CD4-positive, alpha-beta T cell treated with Interleukin-17A for 1 hour (primary cell): ENCODE measurements around the gene PPP6R1.

Experiments used
- DNase-seq: peaks from one replicate; pipeline ENCODE4 v3.0.0-alpha.2; 2020

PPP6R1 gene

GRCh38 chr19:55283548-55284377, 24.9 kb upstream of the PPP6R1 start, which contains the start of gene BRSK1:
TSS of gene BRSK1 (plus strand) at chr19:55283997. CDS start at chr19:55284443, 446 bp downstream.
- peak; percentile 74 for DNase-seq

- peak; percentile 98 for DNase-seq
These were observed 21.2 kb upstream of the PPP6R1 start, which contains the start of gene HSPBP1 for GRCh38 chr19:55279770-55280643. TSS of gene HSPBP1 (minus strand) at chr19:55280110. CDS start at chr19:55279608, 502 bp downstream.

GRCh38 chr19:55279340-55279739, 20.5 kb upstream of the PPP6R1 start:
- no peak for DNase-seq

- DNase-seq = no peak
These were observed 19.7 kb upstream of the PPP6R1 start for GRCh38 chr19:55278391-55279135.

- DNase-seq = no peak
These were observed 18.7 kb upstream of the PPP6R1 start for GRCh38 chr19:55277494-55277893.

- peak; percentile 34 for DNase-seq
These were observed 18.1 kb upstream of the PPP6R1 start for GRCh38 chr19:55276720-55277430.

- peak; percentile 64 for DNase-seq
These were observed 17.3 kb upstream of the PPP6R1 start for GRCh38 chr19:55275851-55276719.

GRCh38 chr19:55273978-55274707, 15.3 kb upstream of the PPP6R1 start:
- DNase-seq = no peak

- DNase-seq = no peak
These were observed 13.3 kb upstream of the PPP6R1 start for GRCh38 chr19:55272142-55272541.

GRCh38 chr19:55270172-55270942, 11.5 kb upstream of the PPP6R1 start:
- no peak for DNase-seq

GRCh38 chr19:55269299-55269698, 10.5 kb upstream of the PPP6R1 start:
- DNase-seq = no peak

GRCh38 chr19:55266840-55267239, 8.0 kb upstream of the PPP6R1 start:
- no peak for DNase-seq

GRCh38 chr19:55266404-55266803, 7.6 kb upstream of the PPP6R1 start:
- DNase-seq = no peak

- DNase-seq = no peak
These were observed 7.0 kb upstream of the PPP6R1 start for GRCh38 chr19:55265723-55266386.

GRCh38 chr19:55265173-55265572, 6.4 kb upstream of the PPP6R1 start:
- DNase-seq = no peak

- no peak for DNase-seq
These were observed 5.7 kb upstream of the PPP6R1 start for GRCh38 chr19:55264531-55264930.

- DNase-seq = no peak
These were observed 3.5 kb upstream of the PPP6R1 start for GRCh38 chr19:55262359-55262758.

GRCh38 chr19:55261671-55262126, 2.9 kb upstream of the PPP6R1 start:
- no peak for DNase-seq
